ENCODE measurements around the gene WDR36. TPM values are rescaled to one million over a fixed set of nuclear protein-coding genes. Genes with fewer than 3 reads are reported as not detected.

The WDR36 gene
- total and polyA plus RNA-seq, 12 donors, result 6.6 to 86.1 (median 22.7) TPM

DNA sequence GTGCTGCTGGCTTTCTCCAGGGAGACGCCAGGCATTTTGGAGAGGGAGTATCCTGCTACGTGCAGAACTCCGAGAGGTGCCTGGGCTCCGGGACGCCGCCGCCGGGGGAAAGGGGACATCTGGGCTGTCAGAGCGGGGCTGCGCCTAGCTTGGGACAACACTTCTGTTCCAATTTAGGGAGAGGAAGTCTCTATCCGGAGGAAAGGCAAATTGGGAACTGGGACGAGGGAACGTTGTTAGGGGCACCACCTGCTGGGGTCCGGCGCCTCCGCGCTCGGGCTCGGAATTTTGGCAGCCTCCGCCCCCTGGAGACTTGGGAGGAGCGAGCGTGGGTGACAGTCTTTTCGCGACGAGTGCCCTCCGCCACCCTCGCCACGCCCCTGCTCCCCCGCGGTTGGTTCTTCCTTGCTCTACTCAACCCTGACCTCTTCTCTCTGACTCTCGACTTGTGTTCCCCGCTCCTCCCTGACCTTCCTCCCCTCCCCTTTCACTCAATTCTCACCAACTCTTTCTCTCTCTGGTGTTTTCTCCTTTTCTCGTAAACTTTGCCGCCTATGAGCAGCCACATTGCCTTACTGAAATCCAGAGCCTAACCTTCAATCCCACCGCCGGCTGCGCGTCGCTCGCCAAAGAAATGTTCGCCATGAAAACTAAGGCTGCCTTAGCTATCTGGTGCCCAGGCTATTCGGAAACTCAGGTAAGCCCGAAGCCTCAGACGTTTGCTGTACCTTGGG is 19.0 kb upstream of the WDR36 start:
- Histone ChIP-seq H3K27me3 (peaks cover 17% of the 10 kb centered on the region), H3K9me3 (replicated peaks in 1 of 3) (no peaks in the 10 kb centered on the region), H3K4me1 (replicated peaks in 1 of 2) (peaks cover 0 to 7% of the 10 kb centered on the region in 2 donors), H3K36me3 (replicated peaks in 1 of 2) (no peaks in the 10 kb centered on the region), H3K4me3 (peak overlapping the region in 3 of 4 donors; percentile 5 to 66 (median 17)), H3K27ac (no peak overlapping the region)
- intact Hi-C loops (cut with DNase I), result no loop called here
- DNase-seq, result peak; percentile 42 to 70 (median 65)
- TF ChIP-seq POLR2A (IDR thresholded peaks at IDR 0.05), result no peak
- TF ChIP-seq, protein P1, sequence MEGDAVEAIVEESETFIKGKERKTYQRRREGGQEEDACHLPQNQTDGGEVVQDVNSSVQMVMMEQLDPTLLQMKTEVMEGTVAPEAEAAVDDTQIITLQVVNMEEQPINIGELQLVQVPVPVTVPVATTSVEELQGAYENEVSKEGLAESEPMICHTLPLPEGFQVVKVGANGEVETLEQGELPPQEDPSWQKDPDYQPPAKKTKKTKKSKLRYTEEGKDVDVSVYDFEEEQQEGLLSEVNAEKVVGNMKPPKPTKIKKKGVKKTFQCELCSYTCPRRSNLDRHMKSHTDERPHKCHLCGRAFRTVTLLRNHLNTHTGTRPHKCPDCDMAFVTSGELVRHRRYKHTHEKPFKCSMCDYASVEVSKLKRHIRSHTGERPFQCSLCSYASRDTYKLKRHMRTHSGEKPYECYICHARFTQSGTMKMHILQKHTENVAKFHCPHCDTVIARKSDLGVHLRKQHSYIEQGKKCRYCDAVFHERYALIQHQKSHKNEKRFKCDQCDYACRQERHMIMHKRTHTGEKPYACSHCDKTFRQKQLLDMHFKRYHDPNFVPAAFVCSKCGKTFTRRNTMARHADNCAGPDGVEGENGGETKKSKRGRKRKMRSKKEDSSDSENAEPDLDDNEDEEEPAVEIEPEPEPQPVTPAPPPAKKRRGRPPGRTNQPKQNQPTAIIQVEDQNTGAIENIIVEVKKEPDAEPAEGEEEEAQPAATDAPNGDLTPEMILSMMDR (IDR thresholded peaks at IDR 0.05), result no peak
- WGBS, 4 donors, result 0 to 2% (median 1%) methylated on average over 27 to 44 of the region's 44 CpGs

DNA sequence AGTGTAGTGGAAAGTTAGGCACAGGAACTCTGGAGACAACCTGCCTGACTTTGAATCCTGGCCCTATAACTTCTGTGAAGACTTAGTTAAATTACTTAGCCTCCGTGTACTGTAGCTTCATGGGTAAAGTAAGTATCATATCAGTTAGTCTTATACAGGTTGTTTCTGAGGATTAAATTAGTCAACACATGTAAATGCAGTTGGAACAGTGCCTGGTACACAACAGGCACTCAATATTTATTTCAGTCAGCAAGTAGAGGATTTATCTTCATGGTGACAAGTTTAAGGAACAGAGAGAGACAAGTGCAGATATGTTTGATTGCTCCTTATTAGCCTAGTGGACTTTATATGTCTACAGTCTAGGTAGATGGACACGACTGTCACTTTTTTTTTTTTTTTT is 17.9 kb upstream of the WDR36 start:
- TF ChIP-seq, protein P1 (IDR thresholded peaks at IDR 0.05), result no peak
- no peak for TF ChIP-seq POLR2A (IDR thresholded peaks at IDR 0.05)
- H3K27ac ChIP-seq, result no peak overlapping the region
- peaks cover 0 to 7% of the 10 kb centered on the region in 2 donors for H3K4me1 ChIP-seq (replicated peaks in 1 of 2)
- peaks cover 17% of the 10 kb centered on the region for H3K27me3 ChIP-seq
- no peaks in the 10 kb centered on the region for H3K36me3 ChIP-seq (replicated peaks in 1 of 2)
- 67 to 80% (median 75%) methylated on average over 2 of the region's 2 CpGs for WGBS, 4 donors
- DNase-seq, result no peak
- H3K9me3 ChIP-seq (replicated peaks in 1 of 3), result no peaks in the 10 kb centered on the region
- intact Hi-C loops (cut with DNase I), result no loop called here
- peak overlapping the region in 1 of 4 donors; percentile 66 for H3K4me3 ChIP-seq

DNA sequence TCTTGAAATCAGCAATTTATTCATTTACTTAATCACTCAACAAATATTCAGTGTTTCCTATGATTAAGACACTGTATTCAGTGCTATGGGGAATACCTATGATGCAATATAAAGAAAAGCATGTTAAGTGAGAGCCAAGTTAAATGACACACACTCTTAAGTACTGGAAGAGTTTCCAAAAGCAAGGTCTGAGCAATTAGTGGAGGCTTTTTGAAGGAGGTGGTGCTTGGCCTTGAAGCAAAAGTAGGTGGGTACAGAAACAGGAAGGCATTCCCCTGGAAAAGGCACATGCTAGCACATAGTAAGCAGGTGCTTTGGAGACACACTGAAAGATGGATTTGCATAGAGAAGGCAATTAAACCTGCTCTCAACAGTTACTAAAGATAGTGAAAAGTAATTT is 16.6 kb upstream of the WDR36 start:
- H3K4me3 ChIP-seq, result no peak overlapping the region
- DNase-seq, result no peak
- no peaks in the 10 kb centered on the region for H3K36me3 ChIP-seq (replicated peaks in 1 of 2)
- no peaks in the 10 kb centered on the region for H3K9me3 ChIP-seq (replicated peaks in 1 of 3)
- no peak overlapping the region for H3K27ac ChIP-seq
- no peak for TF ChIP-seq POLR2A (IDR thresholded peaks at IDR 0.05)
- TF ChIP-seq, protein P1 (IDR thresholded peaks at IDR 0.05), result no peak
- peaks cover 0 to 7% of the 10 kb centered on the region in 2 donors for H3K4me1 ChIP-seq (replicated peaks in 1 of 2)
- intact Hi-C loops (cut with DNase I), result no loop called here
- peaks cover 17% of the 10 kb centered on the region for H3K27me3 ChIP-seq

DNA sequence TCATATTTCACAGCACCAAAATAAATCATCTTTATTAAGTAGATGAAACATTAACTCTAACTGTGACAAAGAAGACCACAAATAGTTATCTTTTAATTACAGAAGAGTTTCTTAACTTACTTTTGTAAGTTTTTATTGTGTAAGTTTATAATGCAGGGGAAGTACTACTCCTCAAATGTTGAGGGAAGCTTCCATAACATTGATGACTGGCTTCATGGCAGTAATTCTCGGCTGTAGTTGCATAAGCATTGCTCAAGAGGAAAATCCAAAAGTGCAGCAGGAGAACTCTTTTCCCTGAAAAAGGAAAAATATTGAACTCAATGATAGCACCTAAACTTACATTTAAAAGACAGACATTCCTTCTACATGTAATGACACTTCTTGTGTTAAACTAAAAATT is 16.1 kb upstream of the WDR36 start:
- DNase-seq, result no peak
- peaks cover 11% of the 10 kb centered on the region for H3K27me3 ChIP-seq
- H3K4me1 ChIP-seq (replicated peaks in 1 of 2), result peaks cover 0 to 7% of the 10 kb centered on the region in 2 donors
- H3K27ac ChIP-seq, result no peak overlapping the region
- TF ChIP-seq POLR2A (IDR thresholded peaks at IDR 0.05), result no peak
- TF ChIP-seq, protein P1 (IDR thresholded peaks at IDR 0.05), result no peak
- 54 to 79% (median 72%) methylated on average over 1 of the region's 1 CpG for WGBS, 4 donors
- H3K36me3 ChIP-seq (replicated peaks in 1 of 2), result no peaks in the 10 kb centered on the region
- H3K9me3 ChIP-seq (replicated peaks in 1 of 3), result no peaks in the 10 kb centered on the region
- intact Hi-C loops (cut with DNase I), result no loop called here
- no peak overlapping the region for H3K4me3 ChIP-seq

All from adrenal gland (tissue), 12 donors.